Kidney (tissue), 14 donors: ENCODE measurements around the gene ARHGEF38. TPM values are rescaled to one million over a fixed set of nuclear protein-coding genes. Genes with fewer than 3 reads are reported as not detected.

Experiments used
- DNase-seq, 5 donors: peaks; one replicate each; pipeline ENCODE4 v3.0.0-alpha.2; 2013 to 2020
- FAIRE-seq: peaks from 2 replicates; lab custom pipeline; 2012; peaks lifted over from hg19 to GRCh38; lab: Jason Lieb, UNC
- H3K27ac ChIP-seq, 2 donors: one replicate each; pipeline ENCODE4 v1.7.0; 2013; ENCODE audit warnings: low read depth in 2 of 2, low read length in 2 of 2, inconsistent platforms in 1 of 2
- H3K27me3 ChIP-seq: one replicate; pipeline ENCODE4 v1.7.1; 2013; ENCODE audit warnings: low read length, inconsistent platforms; ENCODE audit not compliant: control insufficient read depth, insufficient read depth
- H3K36me3 ChIP-seq, 3 donors: one replicate each; pipeline versions ENCODE4 v1.7.0 to v1.7.1; 2013; ENCODE audit warnings: low read length in 3 of 3, control low read depth in 1 of 3, inconsistent platforms in 1 of 3; ENCODE audit not compliant: insufficient read depth in 3 of 3, control insufficient read depth in 2 of 3
- H3K4me1 ChIP-seq, 3 donors: one replicate each; pipeline versions ENCODE4 v1.7.0 to v1.7.1; 2013; ENCODE audit warnings: low read length in 3 of 3, inconsistent platforms in 1 of 3, low read depth in 1 of 3; ENCODE audit not compliant: control insufficient read depth in 2 of 3, insufficient read depth in 2 of 3
- H3K4me3 ChIP-seq, 3 donors: one replicate each; pipeline versions ENCODE4 v1.7.0 to v1.8.1; 2013; ENCODE audit warnings: low read length in 3 of 3, control low read depth in 1 of 3, inconsistent platforms in 1 of 3
- H3K9ac ChIP-seq, 3 donors: one replicate each; pipeline versions ENCODE4 v1.7.0 to v1.7.1; 2013; ENCODE audit warnings: low read length in 3 of 3, control low read depth in 1 of 3, inconsistent platforms in 1 of 3
- H3K9me3 ChIP-seq, 3 donors: one replicate each; pipeline versions ENCODE4 v1.7.0 to v1.7.1; 2013; ENCODE audit warnings: low read length in 3 of 3, control low read depth in 1 of 3, inconsistent platforms in 1 of 3; ENCODE audit not compliant: control insufficient read depth in 2 of 3, insufficient read depth in 1 of 3
- CTCF ChIP-seq: IDR thresholded peaks from 3 replicates; pipeline ENCODE4 v1.5.1; 2012; ENCODE audit warnings: mild to moderate bottlenecking, moderate library complexity, borderline replicate concordance; ENCODE audit not compliant: insufficient read depth; ENCODE audit errors: extremely low read depth
- intact Hi-C: fragments of 100-400 bp; cut with DNase I; formaldehyde crosslinking; loops from one replicate; pipeline ENCODE4 v1.11.1; 2022
- polyA plus RNA-seq: library from polyadenylated mRNA; stranded (reverse); fragments of 350-450 nt; fragmentation: Illumina TruSeq; extraction: RNeasy Lipid Tissue Mini Kit (QIAGEN cat#74804); gene quantifications from one replicate; pipeline ENCODE4 v1.2.3, GENCODE V29; 2014; ENCODE audit warnings: low read depth, low replicate concordance; ENCODE audit not compliant: insufficient read depth
- total RNA-seq: library from RNA; stranded (reverse); fragmentation: NEBNext Ultra II Directional; extraction: Animal tissue kit (Norgen Biotek cat#: 25700); gene quantifications from one replicate; pipeline ENCODE4 v1.2.1, GENCODE V29; 2021
- donor health status: control.
- donor health status: control.
- donor health status: control.
- donor health status: control.
- donor health status: control.
- donor health status: DM: yes; HTN: yes; CAD: no.
- donor health status: Normal renal cell carcinoma (clear cell type).

ARHGEF38 gene
- total and polyA plus RNA-seq, 2 donors from 2014 or later, result 1.5 to 41.1 TPM

- FAIRE-seq (no peak), DNase-seq (no peak)
- Histone ChIP-seq H3K4me3 (no peak overlapping the region), H3K27ac (no peak overlapping the region), H3K9ac (no peak overlapping the region), H3K36me3 (no peaks in the 10 kb centered on the region), H3K27me3 (no peaks in the 10 kb centered on the region), H3K4me1 (peaks cover 0 to 9% (median 4%) of the 10 kb centered on the region in 3 donors), H3K9me3 (no peaks in the 10 kb centered on the region)
- intact Hi-C loops, result no loop called here
- no peak for TF ChIP-seq CTCF
These were observed 44.3 kb downstream of the ARHGEF38 start for GRCh38 chr4:105596684-105597083.

GRCh38 chr4:105598052-105598451 lies 45.6 kb downstream of the ARHGEF38 start:
- TF ChIP-seq CTCF, result no peak
- intact Hi-C loops, result no loop called here
- Histone ChIP-seq H3K4me1 (peaks cover 0 to 9% (median 4%) of the 10 kb centered on the region in 3 donors), H3K36me3 (no peaks in the 10 kb centered on the region), H3K27ac (no peak overlapping the region), H3K9ac (no peak overlapping the region), H3K27me3 (no peaks in the 10 kb centered on the region), H3K9me3 (no peaks in the 10 kb centered on the region), H3K4me3 (no peak overlapping the region)
- FAIRE-seq (no peak), DNase-seq (no peak)

- intact Hi-C loops, result no loop called here
- no peak for TF ChIP-seq CTCF
- Histone ChIP-seq H3K4me1 (peaks cover 0 to 9% (median 4%) of the 10 kb centered on the region in 3 donors), H3K9me3 (no peaks in the 10 kb centered on the region), H3K27ac (no peak overlapping the region), H3K9ac (no peak overlapping the region), H3K36me3 (no peaks in the 10 kb centered on the region), H3K4me3 (no peak overlapping the region), H3K27me3 (no peaks in the 10 kb centered on the region)
- DNase-seq (no peak), FAIRE-seq (no peak)
These were observed 46.4 kb downstream of the ARHGEF38 start for GRCh38 chr4:105598787-105599186.

- Histone ChIP-seq H3K4me1 (peaks cover 0 to 9% (median 0%) of the 10 kb centered on the region in 3 donors), H3K27ac (no peak overlapping the region), H3K9ac (no peak overlapping the region), H3K27me3 (no peaks in the 10 kb centered on the region), H3K4me3 (no peak overlapping the region), H3K36me3 (no peaks in the 10 kb centered on the region), H3K9me3 (no peaks in the 10 kb centered on the region)
- DNase-seq (no peak), FAIRE-seq (no peak)
- TF ChIP-seq CTCF, result no peak
- intact Hi-C loops, result no loop called here
These were observed 47.1 kb downstream of the ARHGEF38 start for GRCh38 chr4:105599482-105599881.
